NOMO-1 treated with dmso at 0.1 percent for 144 hours (cell line): ENCODE measurements around the gene POLD4.
"Not testable (repeated sequence)": the region's sequence is repeated elsewhere in the genome, so short reads cannot be mapped to it uniquely, and the experiment has no call there.

Source experiments
- DNase-seq: peaks from one replicate; lab custom pipeline; 2025; ENCODE audit not compliant: unreplicated experiment; lab: John Stamatoyannopoulos, UW

The POLD4 gene

DNA sequence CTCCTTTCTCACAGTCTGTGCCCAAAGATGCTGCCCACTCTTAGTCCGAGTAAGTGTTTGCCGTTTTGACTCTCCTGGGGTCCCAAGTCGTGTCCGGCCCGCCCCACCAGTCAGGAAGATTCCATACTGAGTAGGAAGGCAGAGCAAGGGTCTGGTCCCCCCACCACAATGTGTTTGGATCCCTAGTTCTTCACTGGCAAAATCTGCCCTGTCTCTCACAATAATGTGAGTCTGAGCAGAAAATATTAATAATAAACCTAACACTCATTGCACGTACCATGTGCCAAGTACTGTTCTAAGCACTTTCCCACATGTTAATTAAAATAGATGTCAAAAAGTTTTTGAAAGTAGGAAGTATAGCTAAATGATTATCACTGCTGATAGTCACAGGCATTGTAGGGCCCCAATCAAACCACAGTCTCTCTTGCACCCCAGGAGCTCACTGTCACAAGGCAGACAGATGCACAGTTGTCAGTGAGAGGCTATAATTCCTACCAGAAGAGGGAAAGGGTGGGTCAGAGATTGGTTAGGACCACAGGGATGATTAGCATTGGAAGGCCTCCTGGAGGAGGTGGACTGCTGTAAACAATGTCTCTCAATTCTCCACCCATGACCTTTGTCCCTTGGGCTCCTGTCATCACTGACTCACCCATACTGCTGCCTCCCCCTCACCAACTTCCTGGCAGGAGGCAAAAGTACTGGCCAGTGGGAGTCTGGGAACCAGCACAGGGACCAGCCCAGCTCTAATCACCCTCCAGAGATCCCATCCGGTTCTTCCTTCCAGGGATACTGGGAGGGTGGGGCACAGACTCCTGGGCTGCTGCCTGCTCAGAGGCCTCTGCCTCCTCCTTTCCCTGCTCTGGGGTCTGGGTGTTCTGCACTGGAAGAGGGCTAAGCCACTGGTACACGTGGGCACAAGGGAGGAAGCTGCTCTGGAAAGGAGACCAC is 1.0 kb upstream of the POLD4 start:
- no peak for DNase-seq

DNA sequence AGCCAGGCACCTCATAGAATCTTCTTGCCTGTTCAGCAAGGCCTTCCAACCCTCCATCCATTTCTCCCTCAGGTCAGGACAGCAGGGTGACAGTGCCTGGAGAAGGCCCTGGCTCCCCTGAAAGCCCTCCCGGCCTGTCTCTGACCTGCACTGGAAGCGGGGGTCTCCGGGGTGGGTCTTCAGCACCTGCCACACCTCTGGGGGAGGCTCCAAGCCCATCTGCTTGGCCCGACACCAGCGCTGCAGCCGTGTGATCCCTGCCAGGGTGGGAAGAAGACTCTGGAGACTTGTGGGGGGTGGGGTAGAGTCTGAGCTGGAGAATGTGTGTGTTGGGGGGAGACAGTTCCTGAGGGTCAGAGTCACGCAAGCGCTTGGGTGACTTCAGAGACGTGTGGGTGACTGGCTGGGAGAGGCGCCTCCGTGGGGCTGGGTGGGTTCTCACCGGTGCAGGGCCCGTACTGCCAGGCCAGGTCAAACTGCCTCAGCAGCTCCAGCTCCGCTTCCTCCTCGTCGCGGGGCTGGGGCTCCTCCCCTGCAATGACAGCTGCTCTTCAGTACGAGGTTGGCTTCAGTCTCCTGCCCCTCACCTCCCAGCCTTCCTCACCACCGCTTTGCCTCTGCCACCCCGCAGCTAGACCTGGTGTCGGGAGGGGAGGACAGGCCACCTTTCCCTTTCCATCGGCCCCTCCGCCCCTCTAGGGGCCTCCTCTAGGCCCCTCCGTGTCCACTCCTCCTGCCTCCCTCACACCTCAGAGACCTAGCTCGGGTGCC is 615 bp downstream of the POLD4 start:
- DNase-seq, result peak; percentile 54

DNA sequence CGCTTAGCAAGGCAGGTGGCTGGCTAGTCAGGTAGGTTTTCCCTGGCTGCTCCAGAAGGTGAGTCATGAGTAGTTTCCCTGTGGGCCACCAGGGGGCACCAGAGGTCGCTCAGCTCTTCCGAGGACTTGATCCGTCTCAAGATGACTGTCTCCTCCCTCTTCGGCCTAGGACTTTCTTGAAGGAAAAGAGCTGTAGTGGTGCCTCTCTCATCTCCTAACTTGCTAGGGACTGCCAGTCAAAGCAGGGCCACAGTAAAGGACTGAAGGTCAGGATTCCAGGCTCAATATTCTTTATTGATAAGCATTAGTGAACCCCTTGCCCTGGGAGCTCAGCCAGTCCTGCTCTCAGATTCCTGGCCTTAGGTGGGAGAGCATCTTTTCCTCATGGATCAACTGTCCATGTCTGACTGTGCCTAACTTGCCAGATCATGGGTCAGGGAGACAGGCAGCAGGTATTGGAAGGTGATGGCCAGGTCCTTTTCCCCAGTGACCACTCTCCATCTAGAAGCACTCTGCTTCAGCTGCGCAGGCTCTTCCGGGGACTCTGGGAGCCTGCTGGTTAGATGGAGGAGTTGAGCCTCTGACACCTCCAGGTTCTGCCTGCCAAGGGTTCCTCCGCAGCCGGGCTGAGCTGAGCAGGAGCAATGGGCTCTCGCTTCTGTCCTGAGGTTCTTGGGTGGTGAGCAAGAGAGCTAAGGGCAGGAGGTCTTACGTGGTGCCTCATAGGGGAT is 1.9 kb downstream of the POLD4 start:
- peak; percentile 71 for DNase-seq

DNA sequence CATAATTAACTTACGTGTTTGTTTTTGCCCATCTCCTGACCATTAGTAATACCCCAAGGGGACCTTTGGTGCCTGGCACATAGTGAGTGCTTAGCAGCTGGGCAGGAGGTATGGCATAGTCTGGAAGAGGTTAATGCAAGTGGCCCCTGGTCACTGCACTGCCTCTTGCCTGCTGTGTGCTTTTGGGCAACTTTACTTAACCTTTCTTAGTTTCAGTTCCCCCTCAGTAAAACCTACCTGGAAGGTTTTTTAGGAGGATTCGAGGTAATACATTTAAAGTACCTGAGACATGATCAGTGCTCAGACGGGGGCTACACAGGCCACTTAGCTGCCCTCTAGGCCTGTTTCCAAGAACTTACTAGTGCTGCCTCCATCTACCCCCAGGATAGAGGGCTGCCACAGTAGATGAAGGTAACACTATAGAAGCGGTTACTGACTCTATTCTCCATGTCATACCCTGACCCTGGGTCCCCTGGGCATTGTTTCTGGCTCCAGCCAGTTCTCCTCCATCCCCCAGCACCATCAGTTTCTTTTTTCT is 3.3 kb downstream of the POLD4 start:
- DNase-seq, result no peak

DNA sequence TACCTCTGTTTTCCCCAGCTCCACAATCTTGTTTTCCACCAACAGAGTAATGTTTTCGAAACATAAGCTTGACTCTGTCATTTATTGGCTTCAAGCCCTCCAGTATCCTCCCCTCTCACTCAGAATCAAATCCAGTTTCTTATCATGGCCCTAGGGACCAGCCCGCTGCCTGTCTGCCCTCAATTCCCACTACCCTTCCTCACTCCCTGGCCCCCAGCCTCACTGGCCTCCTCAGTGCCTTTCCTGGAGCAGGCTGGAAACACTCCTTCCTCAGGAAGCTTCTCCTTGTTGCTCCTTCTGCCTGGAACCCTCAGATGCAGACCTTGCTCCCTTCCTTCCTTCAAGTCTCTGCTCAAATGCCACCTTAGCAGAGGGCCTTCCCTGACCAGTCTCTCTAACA is 3.9 kb downstream of the POLD4 start:
- DNase-seq, result no peak

DNA sequence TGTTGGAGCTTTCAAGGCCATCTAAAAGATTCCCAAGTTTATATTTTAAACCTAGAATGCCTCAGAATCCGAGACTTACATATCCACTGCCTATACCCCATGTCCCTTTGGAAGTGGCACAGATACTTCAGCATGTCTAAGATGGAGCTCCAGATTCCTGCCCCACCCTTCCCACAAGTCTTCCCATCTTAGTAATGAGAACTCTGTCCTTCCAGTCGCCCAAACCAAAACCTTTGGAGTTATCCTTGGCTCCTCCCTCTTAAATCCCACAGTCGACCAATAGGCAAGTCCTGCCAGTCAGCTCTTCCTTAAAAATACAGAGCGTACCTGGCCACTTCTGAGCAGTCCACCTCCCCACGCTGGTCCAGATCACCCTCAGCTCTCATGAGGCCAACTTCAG is 4.3 kb downstream of the POLD4 start:
- no peak for DNase-seq

DNA sequence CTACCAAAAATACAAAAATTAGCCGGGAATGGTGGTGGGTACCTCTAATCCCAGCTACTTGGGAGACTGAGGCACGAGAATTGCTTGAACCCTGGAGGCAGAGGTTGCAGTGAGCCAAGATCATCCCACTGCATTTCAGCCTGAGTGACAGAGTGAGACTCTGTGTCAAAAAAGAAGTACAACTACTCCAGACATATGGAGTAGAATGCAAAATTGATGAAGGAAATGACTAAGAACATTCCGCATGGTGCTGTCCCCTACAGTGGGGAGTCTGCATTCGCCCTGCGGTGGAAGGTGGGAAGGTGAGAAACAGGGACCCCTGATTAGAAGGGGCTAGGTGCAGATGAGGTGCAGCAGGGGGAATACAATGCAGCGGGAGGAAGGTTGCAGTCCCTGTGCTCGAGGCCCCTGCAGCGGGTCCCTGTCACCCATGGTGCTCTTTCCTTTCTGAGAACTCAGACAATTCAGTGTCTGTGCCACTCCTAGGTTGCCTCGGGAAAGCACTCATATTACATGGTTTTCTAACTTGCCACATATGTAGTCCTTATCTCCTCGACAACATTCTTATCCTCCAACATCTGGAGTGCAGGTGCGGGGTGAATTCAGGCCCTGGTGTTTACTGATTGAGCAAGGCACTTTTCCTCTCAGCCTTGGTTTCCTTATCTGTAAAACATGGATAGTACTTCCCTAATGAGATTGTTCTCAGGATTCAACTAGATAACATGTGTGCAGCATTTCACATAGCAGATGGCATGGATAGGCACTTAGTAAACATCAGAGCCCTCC is 5.2 kb downstream of the POLD4 start:
- no peak for DNase-seq

DNA sequence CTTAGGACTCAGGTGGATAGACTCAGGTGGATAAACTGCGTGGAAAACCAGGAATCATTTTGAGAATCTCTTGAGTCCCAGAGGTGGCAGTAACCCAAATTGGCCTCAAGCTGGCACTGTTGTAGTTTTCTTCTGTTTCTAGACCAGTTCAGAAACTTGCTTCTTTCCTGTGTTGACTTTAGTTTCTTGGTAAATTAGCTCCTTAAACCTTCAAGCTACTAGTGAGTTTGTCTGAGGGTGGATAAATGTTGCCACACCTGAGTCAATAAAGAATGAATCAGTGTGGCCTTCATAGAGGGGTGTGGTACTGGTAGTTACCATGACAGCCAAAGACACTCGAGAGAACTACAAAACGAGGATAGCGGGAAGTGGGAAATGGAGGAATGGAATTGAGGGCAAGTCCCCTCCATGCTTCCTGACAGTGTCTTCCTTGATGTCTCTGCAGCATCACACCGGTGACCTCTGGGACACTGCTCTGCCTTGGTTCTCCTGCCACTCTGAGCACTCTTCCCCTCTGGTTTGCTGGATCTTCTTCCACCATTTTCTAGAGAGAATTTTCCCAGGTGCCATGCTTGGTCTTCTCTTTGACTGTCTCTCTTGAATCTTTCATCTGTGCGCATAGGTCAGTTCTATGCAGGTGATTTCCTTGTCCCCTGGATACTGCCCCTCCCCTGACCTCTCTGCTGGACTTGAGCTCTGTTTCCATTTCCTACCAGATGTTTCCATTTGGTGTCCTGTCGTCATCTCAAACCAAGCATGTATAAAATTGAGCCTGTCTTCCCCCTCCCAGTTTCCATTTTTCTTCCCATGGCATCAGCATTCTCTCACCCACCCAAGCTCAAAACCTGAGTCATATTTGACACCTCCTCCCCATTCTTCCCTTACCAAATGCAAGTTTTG is 7.2 kb downstream of the POLD4 start:
- no peak for DNase-seq

DNA sequence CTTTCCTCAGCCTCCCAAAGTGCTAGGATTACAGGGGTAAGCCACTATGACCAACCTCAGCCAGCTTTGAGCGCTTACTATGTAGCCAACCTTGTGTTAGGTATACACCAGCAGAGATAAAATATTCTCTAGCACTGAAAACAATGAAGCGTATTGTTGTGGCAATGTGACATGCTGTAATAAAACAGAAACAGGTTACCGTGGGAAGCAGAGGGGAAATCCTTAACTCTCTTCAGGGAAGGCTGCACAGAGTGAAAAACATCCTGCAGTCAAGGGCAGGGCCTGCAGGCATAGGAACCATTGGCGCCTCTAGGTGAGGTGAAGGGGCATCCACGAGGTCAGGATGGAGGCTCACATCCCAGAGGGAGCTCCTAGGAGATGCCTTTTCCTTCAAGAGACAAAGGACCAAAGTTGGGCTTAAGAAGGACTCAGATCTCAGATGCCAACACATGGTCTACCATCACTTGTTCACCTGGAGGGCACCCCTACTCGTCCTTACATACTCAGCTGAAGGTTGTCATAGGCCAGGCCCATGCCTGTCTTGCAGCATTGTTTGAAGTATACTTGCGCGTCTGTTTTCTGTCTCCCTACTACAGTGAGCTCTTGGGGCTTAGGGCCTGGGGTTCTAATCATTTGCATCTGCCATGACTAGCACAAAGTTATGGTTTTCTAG is 8.0 kb downstream of the POLD4 start:
- DNase-seq, result no peak

DNA sequence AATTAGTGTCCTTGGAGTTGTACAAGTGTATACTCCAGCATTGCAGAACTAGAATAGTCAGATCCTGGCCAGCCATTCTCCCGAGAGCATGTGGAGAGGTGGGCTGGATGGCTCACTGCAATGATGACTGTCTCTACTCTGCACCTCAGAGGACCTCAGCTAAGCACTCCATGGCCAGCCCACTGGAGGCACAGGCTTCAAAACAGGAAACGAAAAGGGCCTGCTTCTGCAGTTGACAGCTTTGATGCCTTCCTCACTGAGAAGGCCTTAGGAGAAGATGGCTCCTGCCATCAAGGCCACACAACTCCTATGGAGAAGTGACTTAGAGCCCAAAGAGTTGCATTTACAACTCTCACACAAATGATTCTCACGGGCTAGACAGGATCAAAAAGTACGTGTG is 9.1 kb downstream of the POLD4 start:
- no peak for DNase-seq

DNA sequence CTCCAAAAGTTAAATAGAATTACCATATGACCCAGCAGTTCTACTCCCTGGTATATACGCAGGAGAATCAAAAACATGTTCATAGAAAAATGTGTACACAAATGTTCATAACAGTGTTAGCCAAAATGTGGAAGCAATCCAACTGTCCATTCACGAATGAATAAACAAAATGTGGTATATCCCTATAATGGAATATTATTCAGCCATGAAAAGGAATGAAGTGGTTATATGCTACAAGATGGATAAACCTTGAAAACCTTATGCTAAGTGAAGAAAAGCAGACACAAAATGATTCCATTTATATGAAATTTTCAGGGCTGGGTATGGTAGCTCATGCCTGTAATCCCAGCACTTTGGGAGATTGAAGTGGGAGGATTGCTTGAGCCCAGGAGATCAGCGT is 16.1 kb downstream of the POLD4 start:
- no peak for DNase-seq

DNA sequence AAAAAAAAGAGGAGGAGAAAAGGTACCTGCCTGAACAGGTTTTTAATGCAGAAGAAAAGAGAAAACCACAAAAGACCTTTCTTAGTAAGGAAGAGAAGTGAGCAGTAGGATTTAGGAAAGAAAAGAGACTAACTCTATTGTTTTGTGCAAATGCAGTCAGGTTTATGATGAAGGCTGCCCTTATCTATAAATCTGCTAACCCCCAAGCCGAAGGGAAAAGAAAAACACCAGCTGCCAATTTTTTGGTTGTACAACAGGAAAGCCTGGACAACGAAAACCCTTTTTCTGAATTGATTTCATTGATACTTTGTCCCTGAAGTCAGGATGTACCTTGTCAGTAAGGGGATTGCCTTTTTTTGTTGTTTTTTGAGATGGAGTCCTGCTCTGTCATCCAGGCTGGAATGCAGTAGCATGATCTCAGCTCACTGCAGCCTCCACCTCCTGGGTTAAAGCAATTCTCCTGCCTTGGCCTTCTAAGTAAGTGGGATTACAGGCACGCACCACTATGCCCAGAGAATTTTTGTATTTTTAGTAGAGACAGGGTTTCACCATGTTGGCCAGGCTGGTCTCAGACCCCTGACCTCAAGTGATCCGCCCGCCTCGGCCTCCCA is 21.2 kb downstream of the POLD4 start:
- DNase-seq, result no peak

DNA sequence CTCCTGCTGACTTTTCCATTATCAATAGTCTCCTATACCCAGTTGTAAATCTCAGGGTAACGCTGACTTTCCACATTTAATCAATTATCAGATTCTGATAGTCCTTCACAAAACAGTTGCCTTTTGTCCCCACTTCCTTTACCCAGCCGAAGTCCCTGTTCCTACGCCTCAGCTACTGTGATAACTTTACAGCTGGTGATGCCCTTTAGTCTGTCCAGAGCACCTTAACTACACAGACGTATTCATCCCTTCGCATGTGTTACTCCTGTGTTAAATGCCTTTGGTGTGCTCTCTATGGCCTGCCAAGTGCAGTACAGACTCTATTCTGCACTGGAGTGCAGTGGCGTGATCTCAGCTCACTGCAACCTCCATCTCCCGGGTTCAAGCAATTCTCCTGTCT is 29.8 kb downstream of the POLD4 start:
- no peak for DNase-seq

DNA sequence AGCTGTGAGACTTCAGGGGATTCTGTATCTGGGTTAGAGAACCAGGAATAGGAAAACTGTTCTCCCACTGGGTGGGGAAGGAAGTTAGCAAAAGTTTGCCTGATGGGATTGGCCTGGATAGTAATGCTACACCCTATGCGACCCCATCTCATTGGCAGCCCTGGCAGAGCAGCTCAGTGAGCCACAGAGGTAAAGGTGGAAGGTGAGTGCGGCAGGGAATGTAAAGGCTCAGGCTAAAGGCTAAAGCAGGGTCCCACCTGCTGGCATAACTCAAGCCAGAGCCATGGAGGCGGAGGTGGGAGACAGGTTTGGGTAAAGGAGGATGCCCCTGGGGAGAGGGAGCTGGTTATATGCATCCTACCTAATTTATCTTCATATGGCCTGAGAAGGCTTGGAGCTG is 31.3 kb downstream of the POLD4 start:
- DNase-seq, result no peak

DNA sequence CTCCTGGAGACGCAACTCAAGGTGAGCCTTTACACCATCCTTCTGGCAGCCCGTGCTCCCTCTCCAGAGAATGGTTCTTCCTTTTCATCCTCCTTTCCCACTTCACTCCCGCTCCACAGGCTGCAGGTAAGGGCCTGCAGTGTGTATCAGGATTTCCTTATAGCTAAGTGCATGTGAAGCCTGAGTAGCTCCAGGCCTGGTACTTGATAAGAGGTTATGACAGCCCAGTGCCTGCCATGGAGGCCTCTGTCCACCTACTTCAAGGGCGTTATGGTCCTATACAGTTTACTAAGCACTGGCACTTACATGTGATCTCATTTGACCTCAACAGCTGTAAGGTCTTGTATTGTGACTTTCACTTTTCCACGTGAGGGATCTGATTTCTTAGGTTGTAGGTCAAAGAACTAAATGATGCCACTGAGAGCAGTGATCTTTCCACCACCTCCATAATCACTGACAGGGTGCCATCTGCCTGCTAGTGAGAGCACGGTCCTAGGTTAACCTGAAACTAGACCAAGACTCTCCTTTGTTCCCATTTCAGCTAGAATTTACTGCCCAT is 32.0 kb downstream of the POLD4 start:
- no peak for DNase-seq

DNA sequence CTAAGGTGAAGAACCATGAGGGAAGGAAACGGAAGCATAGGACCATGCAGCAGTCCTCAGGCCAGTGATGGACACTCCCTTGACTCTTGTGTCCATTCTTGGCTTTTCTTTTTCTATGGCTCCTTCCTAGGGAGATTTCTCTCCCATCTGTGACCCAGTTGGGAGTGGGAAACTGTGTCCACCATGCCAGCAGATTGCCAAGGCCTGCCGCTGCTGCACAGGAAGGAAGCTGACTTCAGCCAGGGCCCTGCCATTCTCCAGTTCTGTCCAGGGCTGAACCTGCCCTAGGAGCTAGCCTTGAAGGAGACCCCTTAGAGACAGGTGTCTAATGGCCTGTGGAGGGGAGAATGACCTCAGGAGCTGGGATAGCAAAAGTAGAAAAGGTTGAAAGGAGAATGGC is 32.7 kb downstream of the POLD4 start:
- DNase-seq, result no peak

DNA sequence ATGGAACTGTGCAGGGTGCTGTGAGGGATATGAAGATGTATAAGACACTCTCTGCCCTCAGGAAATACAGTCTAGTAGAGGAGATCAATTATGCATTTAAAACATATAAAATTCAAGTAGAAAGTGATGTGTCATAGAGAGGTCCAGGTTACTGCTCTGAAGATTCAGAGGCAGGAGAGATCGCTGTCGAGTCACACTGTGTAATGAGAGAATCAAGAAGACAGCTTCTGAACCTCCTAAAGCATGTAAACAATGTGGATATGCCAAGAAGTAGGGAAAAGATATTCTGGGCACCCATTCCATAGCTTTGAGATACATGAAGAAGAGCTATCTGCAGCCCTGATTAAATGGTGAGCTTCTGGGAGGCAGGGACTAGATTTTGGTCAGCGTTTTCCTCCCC is 33.3 kb downstream of the POLD4 start:
- no peak for DNase-seq

DNA sequence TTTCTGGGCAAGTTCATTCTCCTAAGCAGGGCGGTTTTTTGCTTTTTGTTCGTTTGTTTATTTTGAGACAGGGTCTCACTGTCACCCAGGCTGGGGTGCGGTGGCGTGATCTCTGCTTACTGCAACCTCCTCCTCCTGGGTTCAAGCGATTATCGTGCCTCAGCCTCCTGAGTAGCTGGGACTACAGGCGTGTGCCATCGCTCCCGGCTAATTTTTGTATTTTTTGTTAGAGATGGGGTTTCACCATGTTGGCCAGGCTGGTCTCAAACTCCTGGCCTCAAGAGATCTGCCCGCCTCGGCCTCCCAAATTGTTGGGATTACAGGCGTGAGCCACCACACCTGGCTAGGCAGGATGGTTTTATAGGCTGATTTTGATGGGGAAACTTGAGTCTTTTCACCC is 34.5 kb downstream of the POLD4 start:
- not testable (repeated sequence) for DNase-seq
